HG02870 (cell line): ENCODE results near the gene TSKU.
"Not testable (repeated sequence)": the region's sequence is repeated elsewhere in the genome, so short reads cannot be mapped to it uniquely, and the experiment has no call there.

Experiments used
- ATAC-seq: cut with Tn5 transposase; IDR thresholded peaks from one replicate; pipeline ENCODE4 v1.9.1; 2021; ENCODE audit warnings: mild to moderate bottlenecking, moderate library complexity; ENCODE audit not compliant: unreplicated experiment

Gene TSKU

DNA sequence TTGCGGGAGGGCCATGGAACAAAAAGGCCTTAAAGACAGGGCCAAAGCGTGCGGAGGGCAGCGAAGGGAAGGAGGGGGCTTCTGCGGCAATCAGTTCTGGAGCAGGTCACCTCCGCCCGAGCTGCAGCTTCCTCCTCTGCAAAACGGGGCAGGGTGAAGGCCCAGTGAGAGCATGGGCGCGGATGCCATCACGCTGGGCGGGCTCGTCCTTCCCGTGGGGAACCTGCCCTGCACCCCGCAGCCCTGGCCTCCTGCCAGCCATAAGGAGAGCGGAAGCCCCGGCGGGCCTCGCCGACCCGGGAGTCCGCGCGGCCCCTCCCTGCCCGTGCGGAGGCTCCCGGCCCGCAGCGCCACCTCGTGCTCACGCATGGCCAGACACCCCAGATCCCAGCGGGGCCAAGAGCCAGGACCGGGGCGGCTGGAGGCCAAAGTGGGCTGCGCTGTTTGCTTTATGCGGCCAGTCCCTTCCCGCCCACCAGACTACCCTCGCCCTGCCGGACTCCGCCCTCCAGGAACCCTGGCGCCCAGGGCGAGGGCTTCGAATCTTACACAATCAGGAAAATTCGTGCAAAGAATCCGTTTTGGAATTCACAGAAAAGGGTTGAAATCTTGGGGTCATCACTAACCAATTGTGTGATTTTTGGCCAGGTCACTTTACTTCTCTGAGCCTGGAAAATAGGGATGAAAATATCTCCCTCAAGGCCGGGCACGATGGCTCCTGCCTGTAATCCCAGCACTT, 16.1 kb downstream of the TSKU start:
- ATAC-seq: peak; percentile 62

DNA sequence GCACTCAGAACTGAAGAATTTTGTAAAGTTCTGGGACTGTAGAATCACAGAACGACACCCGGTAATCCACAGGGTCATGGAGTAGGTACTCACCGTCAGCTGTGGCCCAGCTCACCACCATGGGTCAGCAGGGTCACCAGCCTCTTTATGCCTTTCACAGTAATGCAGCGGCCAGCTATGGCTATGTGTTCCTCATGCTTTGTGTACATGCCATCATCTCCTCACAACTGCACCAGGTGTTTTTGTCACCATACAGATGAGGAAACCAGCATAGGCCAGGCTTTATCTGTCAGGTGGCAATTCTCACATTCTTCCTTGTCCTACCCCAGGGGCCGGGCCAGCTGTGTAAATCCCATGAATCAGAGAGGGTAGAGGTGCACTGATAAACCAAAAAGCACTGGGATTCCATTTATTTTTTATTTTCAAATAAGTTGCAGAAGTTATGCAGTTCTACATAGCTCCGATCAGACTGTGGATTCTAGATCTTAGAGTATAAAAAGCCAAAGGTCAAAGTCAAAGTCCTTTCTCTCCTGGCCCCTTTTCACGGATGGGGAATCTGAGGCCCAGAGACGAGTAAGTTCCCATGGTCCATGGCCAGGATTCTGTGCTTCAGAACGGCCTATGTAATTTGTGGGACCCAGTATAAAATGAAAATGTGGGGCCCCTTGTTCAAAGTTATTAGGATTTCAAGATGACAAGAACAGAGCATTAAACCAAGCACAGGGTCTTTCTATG, 17.5 kb downstream of the TSKU start:
- no peak for ATAC-seq

GRCh38 chr11:76801225-76801624, 18.1 kb downstream of the TSKU start:
- no peak for ATAC-seq

GRCh38 chr11:76801736-76802135, 18.6 kb downstream of the TSKU start:
- no peak for ATAC-seq

GRCh38 chr11:76802151-76802550, 19.0 kb downstream of the TSKU start:
- ATAC-seq: no peak

- ATAC-seq: no peak
These were observed 19.5 kb downstream of the TSKU start for GRCh38 chr11:76802621-76803020.

GRCh38 chr11:76803023-76803422, 19.9 kb downstream of the TSKU start:
- ATAC-seq: no peak

DNA sequence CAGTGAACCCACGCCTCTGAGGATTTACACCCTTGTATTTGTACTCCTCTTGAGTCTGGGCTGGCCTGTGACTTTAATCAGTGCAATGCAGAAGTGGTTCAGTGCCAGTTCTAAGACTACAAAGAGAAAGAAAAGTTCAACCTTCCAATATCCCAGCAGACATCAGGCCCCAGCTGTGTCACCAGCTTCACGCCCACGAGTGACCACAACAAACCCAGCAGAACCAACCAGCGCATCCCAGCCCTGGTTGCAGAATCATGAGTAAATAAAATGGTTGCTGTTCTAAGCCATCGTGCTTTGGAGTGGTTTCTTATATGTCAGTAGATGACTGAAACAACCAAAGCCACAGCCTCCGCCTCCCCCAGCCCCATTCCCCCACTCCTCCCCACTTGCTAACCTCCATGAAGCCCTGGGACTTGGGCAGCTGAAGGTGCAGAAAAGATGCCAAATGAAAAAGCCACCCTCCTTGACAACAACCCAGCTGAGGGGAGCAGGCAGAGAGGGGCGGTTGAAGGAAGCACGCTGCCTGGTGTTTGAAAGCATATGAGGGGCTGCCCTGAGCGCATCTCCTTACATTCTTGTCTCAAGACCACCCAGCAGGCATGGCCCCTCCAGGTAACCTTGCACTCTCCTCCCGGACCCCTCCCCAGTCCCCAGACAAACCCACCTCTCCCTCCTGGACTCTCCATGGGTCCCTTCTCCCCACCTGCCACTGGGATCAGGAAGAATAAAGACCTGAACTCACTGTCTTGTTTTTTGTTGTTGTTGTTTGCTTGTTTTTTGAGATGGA, 20.9 kb downstream of the TSKU start:
- ATAC-seq: no peak

DNA sequence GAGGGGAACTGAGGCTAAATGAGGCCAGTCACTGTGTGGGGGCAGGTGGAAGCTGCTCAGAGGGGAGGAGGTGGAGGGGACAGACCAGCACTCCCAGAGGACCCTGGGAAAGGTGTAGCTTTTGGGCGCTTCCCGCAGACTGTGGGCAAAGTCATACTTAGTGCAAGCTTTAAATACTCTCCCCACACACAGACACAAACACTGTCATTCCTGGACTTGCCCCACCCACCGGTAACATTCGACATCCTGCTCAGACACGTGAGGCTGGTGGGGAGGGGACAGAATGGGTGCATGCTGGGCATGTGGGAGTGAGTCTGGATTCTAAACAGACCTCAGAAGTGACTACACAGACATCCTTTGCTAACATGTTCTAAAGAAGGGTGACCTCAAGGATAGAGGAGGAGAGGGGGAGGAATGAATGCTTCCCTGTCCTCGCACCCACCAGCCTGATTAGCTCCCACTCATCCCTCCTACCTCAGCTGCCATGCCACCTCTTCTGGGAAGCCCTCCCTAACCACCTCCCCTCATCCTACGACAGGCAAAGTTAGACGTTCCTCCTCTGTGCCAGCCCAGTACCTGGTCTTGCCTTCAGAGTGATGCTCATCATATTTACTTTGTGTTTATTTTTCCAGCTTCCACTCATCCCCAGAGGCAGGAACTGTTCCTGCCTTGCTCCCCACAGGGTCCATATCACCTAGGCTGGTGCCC, 22.2 kb downstream of the TSKU start:
- no peak for ATAC-seq

- ATAC-seq: no peak
These were observed 23.0 kb downstream of the TSKU start for GRCh38 chr11:76806131-76806530.

DNA sequence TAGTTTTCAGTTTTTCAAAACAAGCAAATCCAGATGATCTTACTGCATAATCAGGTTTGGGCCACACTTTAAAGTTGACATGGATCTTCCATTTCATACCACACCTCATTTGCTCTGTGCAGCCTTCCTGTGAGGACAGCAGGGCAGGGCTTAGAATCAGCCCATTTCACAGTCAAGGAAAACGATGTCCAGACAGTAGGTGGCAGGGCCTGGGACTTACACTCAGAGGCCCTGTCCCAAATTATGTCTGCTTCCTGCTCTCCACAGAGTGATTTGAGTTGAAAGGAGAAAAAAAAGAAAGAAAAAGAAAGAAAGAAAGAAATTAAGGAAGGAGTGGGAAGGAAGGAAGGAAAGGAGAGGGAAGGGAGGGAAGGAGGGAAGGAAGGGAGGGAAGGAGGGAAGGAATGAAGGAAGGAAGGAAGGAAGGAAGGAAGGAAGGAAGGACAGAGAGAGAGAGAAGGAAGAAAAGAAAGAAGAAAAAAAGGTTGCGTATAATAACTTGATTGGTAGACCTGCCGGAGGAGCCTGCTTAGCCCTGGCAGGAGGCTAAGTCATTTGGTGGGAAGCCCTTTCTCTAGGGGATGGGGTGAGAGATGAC, 23.6 kb downstream of the TSKU start:
- ATAC-seq: no peak

DNA sequence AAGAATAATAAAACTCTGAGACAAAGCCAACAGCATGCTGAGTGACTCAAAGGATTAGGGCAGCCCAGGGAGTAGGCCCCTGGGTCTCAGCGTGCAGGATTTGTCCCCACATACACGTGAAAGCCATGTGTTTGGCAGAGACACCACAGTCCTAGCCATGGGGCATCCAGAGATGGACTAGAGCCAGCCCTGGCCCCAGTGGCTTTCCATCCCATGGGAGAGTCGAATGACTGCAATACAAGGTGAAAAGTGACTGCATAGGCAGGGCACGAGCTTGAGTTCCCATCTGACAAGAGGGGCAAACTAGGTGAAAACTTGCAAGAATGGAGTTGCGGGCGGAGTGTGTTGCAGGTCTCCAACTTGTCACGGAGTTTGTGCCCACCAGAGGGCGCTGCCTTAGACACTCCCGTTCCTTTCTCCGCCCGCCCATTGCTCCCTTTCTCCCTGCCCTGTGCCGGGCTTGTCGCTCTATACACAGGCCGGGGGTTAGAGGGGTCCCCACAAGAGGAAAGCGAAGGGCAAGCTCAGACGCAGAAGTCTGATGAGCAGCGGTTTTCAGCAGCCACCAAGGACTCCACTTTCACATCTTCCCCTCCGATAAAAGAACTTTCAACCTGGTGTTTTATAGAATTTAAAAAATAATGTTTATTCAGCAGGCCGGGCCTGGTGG, 24.2 kb downstream of the TSKU start:
- ATAC-seq: peak; percentile 72

DNA sequence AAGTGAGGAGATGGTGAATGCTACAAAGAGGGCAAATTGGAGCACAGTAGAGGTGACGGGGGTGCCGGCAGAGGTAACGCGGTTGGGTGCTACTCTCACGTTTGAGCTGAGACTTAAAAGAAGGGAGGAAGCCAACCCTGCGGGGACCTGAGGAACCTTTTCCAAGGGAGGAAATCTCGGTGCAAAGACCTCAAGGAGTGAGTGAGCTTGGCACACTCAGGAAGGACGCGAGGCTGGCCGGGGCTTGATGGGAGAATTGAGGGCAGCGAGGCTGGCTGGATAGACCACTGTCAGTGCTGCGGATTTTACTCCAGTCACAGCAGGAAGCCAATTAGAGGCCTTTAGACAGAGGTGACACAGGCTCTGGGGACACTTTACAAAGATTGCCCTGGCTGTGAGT, 25.0 kb downstream of the TSKU start:
- no peak for ATAC-seq

- ATAC-seq: no peak
These were observed 25.8 kb downstream of the TSKU start for GRCh38 chr11:76808996-76809395.

- ATAC-seq: no peak
These were observed 27.1 kb downstream of the TSKU start for GRCh38 chr11:76810151-76810853.

DNA sequence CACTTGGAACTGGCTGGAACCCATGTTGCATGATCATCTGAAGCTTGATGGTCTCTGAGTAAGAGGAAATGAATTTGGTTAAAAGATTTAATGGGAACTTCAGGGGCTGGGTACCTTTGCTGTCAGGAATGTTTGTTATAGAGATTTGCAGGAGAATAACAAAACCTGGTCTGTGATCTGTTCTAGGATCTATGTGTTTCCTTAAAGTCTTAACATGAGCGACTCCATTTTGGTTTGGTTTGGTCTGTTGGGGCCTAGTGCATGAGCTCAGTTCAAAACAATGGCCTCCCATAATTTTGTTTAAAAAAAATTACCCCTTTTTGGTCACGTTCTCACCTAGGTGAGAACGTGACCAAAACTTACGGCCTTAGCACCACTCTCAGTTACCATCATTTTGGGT, 28.1 kb downstream of the TSKU start:
- no peak for ATAC-seq

DNA sequence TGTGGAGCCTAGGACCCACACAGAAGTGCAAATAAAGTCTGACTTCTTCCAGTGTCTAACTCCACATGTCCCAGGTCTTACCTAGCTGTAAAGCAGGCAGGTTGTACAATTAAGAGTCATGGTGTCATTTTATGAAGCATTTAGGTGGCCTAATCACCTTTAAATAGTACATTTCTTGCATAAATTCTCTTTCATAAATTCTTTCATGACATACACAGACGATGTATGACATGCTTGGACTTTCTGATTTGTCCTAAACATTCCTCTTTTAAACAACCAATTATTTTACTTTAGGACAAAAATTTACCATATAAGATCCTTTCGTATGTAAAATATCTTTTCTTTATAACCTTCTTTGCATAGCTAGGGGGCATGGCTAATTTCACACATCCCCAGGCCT, 31.3 kb downstream of the TSKU start:
- ATAC-seq: no peak

DNA sequence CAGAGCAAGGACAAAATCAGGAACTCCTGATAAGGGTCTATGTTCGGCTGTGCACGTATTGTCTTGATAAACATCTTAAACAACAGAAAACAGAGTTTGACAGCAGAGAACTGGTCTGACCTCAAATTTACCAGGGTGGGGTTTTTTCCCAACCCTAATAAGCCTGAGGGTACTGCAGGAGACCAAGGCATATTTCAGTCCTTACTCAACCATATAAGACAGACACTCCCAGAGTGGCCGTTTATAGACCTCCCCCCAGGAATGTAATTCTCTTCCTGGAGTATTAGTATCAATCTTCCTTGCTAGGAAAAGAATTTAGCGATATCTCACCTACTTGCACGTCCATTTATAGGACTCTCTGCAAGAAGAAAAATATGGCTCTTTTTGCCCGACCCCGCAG, 32.5 kb downstream of the TSKU start:
- not testable (repeated sequence) for ATAC-seq

GRCh38 chr11:76820184-76820566, 37.0 kb downstream of the TSKU start:
- ATAC-seq: no peak

DNA sequence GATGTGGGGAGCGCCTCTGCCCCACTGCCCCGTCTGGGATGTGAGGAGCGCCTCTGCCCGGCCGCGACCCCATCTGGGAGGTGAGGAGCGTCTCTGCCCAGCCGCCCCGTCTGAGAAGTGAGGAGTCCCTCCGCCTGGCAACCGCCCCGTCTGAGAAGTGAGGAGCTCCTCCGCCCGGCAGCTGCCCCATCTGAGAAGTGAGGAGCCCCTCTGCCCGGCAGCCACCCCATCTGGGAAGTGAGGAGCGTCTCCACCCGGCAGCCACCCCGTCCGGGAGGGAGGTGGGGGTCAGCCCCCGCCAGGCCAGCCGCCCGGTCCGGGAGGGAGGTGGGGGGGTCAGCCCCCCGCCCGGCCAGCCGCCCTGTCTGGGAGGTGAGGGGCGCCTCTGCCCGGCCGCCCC, 38.2 kb downstream of the TSKU start:
- not testable (repeated sequence) for ATAC-seq
